Measurements from ENCODE around the gene CADM1.

Gene CADM1

GRCh38 chr11:115326526-115326925 lies 177.7 kb downstream of the CADM1 start:
- H3K4me1 Mint-ChIP-seq, result peaks cover 8% of the 10 kb centered on the region
- no peak overlapping the region for H3K27ac Mint-ChIP-seq
- H3K4me3 Mint-ChIP-seq, result no peak overlapping the region
- H3K36me3 Mint-ChIP-seq (ENCODE audit: low read depth), result peaks cover 14% of the 10 kb centered on the region
- no peaks in the 10 kb centered on the region for H3K27me3 Mint-ChIP-seq (ENCODE audit: low read depth)
- no peak for TF ChIP-seq CTCF (IDR thresholded peaks at IDR 0.05; ENCODE audit: unreplicated experiment in 3 of 3)
- H3K9me3 Mint-ChIP-seq, result no peaks in the 10 kb centered on the region

DNA sequence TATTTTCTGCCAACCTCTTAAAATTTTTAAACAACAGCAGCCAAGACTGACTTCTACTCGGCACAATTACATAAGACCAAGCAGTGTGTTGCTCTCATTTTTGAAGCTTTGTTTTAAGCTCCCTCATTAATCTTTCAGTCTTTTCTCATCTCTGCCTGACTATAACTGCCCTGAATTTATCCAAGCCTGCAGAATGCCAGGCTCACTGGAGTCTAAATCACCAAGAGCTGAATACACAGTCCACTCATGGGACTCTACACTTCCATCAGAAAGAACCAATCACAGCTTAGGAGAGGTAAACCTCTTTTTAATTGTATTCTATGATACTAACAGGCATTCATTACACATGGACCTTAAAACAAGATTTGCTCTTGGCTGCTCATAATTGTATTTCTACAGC lies 178.7 kb downstream of the CADM1 start:
- no peaks in the 10 kb centered on the region for H3K27me3 Mint-ChIP-seq (ENCODE audit: low read depth)

DNA sequence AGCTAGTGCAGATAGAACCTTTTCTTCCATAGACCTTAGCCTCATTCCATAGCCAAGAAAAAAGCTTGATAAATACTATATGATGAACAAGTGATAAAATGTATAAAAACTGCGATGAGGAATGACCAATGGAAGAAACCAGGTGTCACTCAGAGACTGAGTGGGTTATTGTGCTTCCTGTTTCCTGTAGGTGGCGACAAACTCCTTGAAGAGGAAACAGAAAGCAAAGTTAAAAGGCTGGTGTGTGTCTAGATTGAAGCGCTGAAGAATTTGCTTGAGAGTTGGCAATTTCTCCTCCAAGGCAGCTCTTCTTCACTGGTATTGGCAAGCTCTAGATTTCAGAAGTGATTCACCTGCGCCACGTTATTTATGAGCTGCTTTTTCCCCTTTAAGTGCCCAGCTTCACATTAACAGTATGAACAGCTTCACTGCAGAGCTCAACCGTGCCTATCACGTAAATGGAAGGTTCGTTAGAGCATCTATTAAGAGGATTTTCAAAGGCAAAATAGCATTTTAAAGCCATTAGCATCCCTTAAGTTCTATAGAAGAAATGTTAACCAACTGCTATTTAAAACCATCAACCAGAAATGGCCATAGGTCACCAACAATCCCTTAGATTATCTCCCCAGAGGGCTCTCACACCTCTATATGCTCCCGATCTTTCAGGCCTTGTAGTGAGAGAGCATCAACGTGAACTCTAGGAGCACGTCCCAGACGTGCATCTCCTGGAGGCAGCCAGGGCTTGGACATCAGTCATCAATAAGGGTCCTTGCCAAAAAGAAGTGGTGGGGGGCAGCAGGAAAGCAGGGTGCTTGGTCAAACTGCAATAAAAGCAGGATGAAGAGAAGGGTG lies 179.4 kb downstream of the CADM1 start:
- Mint-ChIP-seq H3K27me3 (ENCODE audit: low read depth) (no peaks in the 10 kb centered on the region), H3K4me3 (no peak overlapping the region), H3K27ac (no peak overlapping the region), H3K9me3 (no peaks in the 10 kb centered on the region), H3K36me3 (ENCODE audit: low read depth) (peaks cover 7% of the 10 kb centered on the region), H3K4me1 (peaks cover 10% of the 10 kb centered on the region)
- TF ChIP-seq CTCF (IDR thresholded peaks at IDR 0.05; ENCODE audit: unreplicated experiment in 3 of 3), result peak; percentile 74 to 90 (median 77)

More for the DNA sequence above, 178.7 kb downstream of the CADM1 start:
- no peak for TF ChIP-seq CTCF (IDR thresholded peaks at IDR 0.05; ENCODE audit: unreplicated experiment in 3 of 3)
- no peak overlapping the region for H3K4me3 Mint-ChIP-seq
- peaks cover 10% of the 10 kb centered on the region for H3K4me1 Mint-ChIP-seq
- H3K27ac Mint-ChIP-seq, result no peak overlapping the region
- H3K9me3 Mint-ChIP-seq, result no peaks in the 10 kb centered on the region
- peaks cover 12% of the 10 kb centered on the region for H3K36me3 Mint-ChIP-seq (ENCODE audit: low read depth)

DNA sequence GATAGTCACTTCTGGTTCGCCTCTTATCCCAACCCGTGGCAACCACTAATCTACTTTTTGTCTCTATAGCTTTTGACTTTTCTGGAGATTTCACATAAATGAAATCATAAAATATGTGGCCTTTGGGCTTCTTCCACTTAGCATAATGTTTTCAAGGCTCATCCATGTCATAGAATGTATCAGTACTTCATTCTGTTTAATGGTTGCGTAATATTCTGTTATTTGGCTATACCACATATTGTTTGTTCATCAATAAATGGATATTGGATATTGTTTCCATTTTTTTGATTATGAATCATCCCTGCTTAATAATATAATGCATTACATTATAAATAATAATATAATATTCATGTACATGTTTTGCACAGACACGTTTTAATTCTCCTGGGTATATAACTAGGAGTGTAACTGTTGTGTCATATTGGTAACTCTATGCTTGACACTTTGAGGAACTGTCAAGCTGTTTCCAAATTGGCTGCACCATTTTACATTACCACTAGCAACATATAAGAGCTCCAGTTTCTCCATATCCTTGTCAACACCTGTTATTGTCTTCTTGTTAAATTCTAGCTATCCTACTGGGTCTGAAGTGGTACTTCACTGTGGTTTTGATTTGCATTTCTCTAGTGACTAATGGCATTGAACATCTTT lies 181.5 kb downstream of the CADM1 start:
- no peaks in the 10 kb centered on the region for H3K36me3 Mint-ChIP-seq (ENCODE audit: low read depth)
- H3K27ac Mint-ChIP-seq, result no peak overlapping the region
- no peaks in the 10 kb centered on the region for H3K27me3 Mint-ChIP-seq (ENCODE audit: low read depth)
- H3K9me3 Mint-ChIP-seq, result no peaks in the 10 kb centered on the region
- H3K4me1 Mint-ChIP-seq, result peaks cover 13% of the 10 kb centered on the region
- H3K4me3 Mint-ChIP-seq, result no peak overlapping the region
- TF ChIP-seq CTCF (IDR thresholded peaks at IDR 0.05; ENCODE audit: unreplicated experiment in 3 of 3), result no peak

DNA sequence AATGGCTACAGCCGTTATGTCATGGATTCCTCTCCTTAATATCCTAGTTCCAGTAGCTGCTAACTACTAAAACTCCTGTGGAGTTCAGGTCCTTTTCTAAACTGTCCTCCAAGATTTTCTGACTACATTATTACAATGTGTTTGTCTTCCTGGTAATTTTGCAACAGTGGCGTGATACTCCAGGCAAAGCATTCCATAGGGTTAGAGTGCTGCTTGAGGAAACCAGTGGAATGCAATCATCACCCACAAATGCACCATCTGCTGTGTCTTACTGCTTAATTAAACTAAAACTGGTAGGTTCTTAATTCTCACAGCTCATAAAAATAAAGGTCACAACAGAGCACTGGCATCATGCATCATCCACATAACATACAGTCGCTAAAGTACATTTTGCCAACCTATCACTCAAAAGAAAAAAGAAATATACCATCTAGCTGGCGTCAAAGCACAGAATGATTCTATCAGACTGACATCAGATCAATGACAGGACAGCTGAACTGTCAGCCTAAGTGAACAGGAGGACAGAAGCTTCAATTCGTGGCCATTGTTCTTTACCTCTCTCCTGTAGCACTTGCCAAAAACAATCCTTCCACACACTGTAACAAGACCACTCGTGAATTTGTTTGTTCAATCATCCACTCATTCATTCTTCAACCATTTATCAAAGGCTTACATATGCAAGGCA lies 182.5 kb downstream of the CADM1 start:
- peaks cover 22% of the 10 kb centered on the region for H3K4me1 Mint-ChIP-seq
- no peaks in the 10 kb centered on the region for H3K27me3 Mint-ChIP-seq (ENCODE audit: low read depth)
- no peaks in the 10 kb centered on the region for H3K9me3 Mint-ChIP-seq
- no peaks in the 10 kb centered on the region for H3K36me3 Mint-ChIP-seq (ENCODE audit: low read depth)
- H3K27ac Mint-ChIP-seq, result peak overlapping the region in 2 of 3 experiments; percentile 45 to 62
- no peak overlapping the region for H3K4me3 Mint-ChIP-seq
- TF ChIP-seq CTCF (IDR thresholded peaks at IDR 0.05; ENCODE audit: unreplicated experiment in 3 of 3), result no peak

All from nephron (organoid).